GM18907 (cell line): ENCODE measurements around the gene NRP2.

ENCODE experiments used
- ATAC-seq: cut with Tn5 transposase; IDR thresholded peaks from one replicate; pipeline ENCODE4 v1.9.1; 2021; ENCODE audit warnings: mild to moderate bottlenecking, moderate library complexity; ENCODE audit not compliant: unreplicated experiment

The NRP2 gene

DNA sequence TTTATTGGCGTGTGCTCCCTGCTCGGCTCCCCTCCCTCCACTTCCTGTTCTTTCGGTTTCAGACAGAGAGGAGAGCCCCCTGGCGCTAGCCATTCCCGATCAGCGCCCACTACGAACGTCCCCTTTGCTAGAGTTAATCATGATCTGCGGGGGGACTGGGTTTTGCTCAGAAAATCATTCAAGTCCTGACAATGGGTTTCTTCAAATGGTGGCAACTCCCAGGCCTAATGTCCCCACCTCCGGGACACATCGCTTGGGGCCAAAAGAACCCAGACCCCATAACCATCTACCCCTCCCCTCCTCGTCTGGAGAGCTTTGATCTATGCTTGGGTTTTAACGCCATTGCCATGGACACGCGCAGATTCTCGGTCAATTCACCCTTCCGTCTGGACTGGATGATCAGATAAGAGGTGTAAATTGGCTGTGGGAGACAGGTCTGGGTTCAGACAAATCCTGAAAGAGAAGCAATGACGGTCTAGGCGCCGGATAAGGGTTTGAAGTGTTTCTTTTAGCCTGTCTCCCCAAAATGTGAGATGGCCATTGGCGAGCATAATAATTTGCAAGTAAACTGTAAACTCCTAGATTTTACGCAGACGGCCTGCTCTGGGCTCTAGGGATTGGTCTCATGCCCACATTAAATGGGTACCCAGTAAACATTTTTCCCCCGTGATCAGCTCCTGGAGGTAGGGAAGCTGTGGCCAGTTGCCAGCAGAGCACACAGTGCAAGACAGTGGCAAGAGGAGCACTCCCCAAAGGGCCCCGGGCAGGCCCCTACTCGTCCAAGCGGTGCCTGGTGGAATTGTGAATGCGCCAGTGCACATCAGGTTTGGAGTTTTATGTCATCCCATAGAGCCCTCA, 4.7 kb downstream of the NRP2 start:
- no peak for ATAC-seq

DNA sequence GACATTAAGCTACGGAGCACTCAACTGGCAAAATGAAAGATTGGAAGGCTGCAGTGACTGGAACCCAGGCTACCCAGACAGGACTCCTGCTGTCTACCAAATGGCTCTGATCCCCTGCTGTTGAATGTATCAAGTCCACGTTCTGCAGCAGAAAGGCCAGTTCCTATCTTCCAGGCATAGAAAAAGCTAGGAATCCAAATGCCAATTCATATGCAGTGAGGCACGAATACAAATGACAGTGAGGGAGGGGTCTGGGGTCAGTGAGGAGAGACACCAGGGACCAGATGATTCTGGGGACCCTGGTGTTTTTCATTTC, 5.3 kb downstream of the NRP2 start:
- ATAC-seq, result no peak

DNA sequence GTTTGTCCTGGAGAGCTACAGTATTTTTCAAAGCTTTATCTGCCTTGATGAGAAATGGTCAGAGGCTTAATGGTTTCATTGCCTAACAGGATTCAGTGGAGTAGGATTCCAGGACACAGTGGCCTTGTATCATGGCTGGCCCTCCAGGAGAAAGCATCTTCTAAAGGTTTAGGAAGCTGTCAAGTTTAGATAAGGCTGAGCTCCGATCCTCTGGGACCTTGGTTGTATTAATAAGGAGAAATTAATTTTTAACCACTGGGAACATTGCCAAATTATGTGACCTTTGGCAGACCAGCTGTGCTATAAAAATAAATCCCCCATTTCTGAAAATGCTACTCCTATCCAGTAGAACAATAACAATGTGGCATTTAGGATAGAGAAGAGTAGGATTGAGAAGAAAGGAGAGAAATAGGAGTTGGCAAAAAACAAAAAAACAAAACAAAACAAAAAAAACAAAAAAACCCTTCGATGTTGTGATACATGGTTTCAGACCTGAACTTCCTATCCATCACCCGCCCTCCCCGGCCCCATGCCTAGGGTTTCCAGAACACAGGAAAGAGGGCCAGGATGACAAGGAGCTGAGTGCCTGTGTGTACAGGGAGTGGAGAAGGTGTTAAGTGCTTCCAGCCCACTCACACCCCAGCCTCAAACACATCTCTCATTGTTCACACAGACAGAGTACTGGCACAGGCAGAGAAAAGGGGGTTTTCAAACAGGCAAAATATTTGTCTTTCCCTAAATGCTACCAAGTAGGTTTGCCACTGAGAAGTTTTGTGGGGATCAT, 6.3 kb downstream of the NRP2 start:
- ATAC-seq, result no peak

DNA sequence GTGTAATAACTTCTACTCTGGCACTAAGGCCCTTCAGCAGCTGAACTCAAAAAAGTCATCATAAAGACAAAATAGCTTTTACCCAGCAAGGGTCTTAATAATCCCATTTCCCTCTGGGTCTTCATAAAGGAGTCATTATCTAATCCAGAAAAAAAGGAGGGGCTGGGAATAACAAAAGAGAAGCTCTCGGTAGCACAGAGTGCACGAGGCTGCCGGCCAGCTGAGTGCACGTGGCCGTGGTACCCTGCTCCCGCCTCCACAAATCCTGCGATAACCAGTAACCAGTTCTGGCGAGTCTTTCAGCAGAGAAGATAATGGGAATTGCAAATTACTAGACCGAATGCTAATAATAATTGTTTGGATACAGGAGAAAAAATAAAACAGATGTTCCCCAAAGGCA, 7.5 kb downstream of the NRP2 start:
- no peak for ATAC-seq

DNA sequence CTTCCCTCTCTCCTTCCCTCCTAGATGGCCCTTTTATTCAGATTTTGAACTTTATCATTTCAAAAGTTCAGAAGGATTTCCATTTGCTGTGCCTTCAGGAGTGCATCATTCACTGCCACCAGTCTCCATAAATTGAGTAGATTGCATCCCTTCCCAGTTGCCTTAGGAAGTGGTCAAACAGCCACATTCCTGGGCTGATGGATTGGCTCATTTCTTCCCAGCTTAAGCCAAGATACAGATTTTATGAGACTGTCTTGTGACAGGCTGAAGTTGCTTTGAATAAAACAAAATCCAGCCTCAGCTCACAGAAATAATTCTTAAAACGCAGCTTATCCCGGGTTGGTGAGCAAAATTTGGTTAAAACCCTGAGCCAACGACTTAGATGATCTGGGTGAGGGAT, 9.8 kb downstream of the NRP2 start:
- no peak for ATAC-seq

DNA sequence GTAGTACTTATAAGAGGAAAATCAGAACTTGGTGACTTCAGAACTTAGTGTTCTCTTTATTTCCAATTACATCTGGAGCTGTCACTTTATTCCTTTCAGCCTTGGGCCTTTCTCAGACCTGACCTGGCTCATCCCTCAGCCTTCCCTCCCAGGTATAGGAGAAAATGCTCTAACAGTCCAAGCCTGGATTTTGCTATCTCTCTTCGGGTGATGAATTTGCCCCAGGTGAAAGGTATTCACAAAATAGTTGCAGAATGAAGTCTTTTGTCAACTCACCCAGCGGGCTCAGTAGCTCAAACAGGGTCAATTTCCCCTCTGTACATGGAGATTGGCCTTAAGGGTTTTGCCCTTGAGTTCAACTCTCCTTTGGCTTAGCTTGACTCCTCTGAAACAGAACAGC, 12.0 kb downstream of the NRP2 start:
- ATAC-seq, result no peak

DNA sequence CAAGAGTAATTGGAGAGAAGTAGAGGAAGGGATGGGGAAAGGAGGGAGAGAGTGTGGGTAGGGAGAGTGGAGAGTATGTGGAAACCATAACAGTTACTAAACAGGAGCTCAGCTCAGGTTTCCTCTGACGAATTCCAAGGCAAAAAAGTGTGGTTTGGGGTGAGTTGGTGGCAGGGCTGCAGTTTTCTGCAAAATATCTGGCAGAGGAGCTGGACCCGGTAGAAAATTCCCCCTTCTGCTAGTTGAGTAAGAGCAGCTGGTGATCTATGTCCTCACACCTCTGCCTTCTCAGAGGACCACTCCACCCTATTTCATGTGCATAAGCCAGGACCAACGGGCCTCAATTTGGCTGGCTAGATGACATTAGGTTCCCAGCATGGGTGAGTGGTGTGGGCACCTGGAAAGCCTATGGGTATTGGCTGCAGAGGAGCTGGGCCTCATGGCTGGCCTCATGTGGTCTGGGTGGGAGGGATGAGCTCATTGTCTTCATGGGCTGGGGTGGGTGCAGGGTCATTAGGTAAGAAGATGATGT, 13.2 kb downstream of the NRP2 start:
- ATAC-seq, result no peak

DNA sequence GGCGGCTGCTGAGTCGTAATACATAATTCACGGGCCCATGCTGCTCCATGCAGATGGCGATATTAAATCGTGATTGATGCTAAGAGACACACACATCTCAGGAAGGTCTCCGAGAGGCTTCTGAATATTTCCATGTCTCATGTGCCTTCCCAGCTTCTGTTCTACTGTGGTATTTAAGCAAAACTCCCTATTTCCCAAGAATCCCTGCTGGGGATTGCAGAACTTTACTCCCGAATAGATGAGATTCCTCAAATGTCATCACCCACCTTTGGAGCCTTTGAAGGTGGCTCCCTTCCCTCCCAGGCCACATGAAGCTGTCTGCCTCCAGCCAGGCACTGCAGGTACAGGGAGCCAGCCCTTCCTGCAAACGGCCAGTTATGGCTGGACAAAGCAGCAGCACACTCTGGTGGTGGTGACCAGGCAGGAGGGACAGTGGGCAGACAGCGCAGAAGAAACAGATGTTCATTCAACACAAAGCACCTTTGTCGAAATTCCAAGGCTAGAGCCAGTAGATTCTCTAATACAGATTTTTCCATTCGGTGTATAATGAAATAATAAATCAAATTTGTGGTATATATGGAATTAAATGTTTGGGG, 14.1 kb downstream of the NRP2 start:
- ATAC-seq, result no peak

DNA sequence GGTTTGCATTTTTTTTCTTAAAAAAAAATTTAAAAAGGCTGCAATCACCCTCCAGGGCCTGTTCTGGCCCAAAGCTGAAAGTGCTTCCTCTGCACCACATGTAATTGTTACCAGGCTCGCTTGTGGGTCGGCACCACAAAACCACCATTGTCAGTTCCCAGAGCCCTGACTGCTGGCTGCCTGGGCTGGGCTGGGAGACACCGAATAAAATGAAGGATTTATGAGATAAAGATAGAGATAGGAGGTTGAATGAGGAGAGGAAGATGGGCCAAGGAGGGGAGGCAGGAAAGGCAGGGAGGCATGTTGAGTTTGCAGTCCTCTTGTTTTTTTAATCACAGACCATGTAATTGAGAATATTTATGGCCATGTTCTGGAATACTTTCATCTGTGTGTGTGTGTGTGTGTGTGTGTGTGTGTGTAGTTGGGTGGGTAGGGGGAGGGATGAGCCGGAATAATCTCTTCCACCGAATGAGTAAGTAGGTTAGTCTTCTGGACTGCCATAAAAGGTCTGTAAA, 14.7 kb downstream of the NRP2 start:
- no peak for ATAC-seq

DNA sequence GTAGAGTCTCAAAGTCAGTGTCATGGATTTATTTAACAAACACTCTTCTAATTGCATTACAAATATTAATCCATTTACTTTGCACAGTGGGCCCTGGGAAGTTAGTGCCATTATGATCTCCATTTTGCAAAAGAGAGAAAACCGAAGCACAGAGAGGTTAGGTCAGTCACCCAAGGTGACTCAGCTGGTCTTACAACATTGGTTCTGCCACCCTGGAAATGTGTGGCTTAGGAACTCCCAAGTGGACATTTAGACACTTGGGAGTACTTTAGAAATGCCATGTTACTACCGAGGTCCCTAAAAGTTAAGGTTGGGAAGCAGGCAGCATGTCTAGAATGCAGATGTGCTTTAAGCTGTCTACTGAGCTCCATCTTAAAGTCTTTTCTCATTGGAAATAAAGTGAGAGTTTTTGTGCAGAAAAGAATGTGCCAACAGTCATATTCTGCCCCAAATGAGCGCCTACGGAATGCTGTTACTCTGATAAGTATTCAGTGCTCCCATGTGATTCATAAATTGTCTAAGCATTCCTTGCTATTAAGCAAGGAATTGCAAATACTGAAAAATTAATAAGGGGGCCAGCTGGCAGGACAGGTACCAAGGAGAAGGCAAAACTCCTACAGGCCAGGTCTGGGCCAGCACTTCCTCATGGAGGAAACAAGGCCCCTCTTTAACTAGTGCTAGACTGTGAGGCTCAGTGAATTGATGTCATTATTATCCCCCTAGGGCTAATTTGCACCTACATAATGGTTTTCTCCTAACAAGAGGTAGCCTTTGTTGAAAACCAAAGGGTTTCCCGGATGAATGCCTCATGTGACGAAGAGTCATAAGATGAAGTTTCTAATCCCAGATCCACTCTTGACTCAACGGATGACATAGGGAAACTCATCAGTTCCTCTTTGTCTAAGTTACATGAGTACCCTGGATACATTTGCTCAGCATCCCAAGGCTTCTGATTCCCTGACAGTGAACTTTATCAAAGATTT, 16.3 kb downstream of the NRP2 start:
- ATAC-seq, result no peak

DNA sequence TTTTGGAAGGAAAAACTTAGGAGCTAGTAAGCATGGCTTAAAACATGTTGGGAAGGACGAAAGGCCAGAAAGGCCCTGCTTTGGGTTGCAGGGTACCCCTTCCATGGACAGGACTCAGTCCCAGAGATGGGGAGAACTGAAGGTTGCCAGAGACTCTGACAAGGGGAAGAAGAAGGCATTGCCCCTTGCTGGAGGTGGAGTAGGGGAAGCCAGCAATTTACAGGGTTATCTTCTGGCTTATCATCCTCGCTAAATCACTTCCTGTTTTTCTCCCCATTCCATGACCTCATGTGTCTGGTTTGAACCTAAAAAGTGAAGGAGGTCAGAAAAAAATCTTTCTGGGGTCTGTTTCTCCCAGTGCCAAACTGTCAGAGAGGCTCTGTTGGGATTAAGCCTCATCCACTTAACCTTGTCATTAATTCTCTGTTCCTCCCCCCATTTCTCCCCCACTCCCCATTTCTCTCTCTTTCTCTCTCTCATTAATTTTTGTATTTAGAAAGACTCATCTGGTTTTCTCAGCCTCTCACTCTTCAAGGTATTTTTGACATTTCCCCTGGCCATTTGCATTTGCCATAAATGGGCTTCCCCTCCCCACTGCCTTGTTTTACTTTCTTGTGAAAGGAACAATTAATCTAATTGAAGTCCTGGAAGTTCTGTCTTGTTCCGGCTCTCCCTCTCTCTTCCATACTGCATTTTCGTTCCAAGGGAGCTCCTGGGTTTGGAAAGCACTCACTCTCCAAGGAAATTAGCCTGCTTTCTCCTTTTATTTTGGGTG, 17.4 kb downstream of the NRP2 start:
- ATAC-seq, result no peak

DNA sequence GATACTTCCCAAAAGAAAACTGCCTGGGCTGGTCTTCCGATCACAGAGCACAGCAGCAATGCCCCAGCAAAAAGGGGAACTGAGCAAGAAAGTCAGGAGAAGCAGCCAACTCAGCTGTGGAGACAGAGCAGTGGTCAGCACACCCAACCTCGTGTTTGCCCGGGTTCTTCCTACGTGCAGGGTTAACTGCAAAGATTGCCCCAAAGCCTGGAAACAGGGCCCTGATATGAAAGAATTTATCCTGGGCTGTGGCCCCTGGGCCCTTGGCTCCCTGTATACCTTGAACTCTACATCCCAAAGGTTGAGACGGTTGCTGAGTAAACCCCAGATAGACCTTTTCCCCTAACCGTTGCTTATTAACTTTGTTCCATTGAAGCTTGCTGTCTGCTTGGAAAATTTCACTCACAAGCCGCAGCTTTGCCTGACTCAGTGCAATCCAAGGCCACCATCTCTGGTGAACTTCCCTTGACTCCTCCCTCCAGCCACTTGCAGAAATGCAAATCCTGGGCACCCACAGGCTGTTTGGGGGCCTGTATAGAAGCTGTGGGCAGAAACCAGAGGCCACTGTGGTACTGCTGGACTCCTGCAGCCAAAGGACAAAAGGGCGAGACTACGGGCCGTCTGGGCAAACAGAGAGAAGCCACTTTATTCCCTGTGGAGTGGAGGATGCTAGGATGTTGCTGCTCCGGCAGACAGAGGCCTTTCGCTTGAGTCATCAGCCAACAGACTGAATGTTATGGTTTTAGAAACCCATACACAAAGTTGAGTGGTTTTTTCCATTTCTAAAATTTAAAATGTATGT, 18.2 kb downstream of the NRP2 start:
- peak; percentile 89 for ATAC-seq

DNA sequence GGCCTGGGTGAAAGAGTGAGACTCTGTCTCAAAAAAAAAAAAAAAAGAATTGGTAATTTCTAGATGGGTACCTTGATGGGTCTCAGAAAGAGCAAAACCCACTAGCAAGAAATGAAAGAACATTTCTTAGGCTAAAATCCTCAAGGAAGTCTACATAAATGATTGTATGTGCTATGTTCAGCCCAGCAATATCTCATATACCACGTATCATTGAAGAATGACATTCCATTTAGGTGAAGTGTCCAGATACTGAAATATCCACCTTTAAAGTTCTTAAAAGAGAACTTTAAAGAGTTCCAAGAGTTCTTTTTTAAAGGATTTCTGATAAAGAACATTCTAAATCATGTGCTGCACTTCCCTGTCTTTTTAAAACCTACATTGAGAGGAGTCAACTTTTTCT, 19.2 kb downstream of the NRP2 start:
- ATAC-seq, result no peak

DNA sequence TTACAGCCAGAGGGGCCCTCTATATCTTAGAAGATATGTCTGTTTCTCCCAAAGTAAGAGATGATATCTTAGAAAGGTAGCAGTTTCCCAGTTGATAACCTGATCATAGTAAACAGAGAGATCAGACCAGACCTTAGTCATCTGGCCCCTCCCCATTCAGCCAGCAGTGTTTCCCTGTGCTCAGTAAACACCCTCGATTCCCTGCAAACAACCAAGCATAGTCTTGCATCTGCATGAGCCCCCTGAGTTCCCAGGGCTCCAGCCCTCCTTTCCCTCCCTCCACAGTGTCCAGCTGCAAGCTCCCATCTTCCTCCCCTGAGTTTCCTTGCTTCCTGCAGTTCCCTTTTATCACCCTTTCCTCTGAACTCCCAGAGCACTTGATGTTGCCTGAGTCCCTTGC, 20.3 kb downstream of the NRP2 start:
- ATAC-seq, result no peak

DNA sequence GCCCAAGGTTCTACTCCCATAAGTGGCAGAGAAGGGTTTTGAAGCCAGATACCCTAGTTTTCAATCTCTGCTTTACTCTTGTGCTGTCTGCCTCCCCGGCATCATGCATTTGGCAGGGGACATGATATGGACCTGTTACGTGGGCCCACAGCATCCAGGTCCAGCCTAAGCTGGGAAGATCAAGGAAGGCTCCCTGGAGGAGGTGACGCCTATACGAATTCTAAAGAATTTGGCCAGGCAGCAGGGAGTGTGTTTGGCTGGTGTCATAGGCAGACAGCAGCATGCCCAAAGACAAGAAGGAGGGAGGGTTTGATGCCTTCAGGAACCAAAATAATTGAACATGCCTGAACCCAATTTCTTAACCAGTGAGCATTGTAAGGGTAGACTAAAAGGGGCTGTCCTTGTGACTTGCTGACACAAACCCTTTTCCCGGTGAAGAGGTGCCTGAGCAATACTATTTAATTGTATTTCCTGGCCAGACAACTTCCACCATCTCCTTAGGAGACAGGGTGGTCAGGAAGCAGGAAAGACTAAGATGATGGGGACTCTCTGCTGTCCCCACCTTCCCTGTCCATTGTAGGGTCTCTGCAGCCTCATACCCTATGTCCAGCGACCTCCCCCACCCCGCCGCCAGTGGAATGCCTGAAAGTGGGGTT, 21.3 kb downstream of the NRP2 start:
- no peak for ATAC-seq

DNA sequence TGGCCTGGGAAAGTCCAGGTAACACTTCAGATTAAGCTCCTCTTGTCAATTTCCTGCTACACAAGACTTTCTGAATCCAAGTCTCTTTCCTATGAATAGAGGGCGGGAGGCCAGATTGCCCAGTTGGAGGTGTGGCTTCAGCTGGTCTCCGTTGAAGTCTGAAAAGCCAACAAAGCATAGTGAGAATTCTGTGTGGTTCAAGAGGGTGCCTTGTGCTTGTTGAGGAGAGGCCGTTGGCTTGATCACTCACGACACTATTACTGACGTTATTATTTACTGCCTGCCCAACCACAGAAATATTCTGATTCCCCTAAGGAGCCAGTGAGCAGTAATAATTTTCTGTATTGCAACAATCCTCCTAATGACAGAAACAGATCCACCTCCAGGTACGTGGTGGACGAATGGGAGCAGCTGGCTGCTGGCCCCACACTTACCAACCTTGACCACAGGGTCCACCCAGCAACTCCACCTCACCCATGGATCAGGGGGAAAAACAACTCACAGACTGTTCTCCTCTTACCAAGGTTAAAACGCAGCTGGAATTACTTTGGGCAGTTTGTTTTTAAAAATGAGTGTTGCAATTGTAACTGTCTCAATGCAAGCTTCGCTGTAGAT, 21.9 kb downstream of the NRP2 start:
- ATAC-seq, result no peak

DNA sequence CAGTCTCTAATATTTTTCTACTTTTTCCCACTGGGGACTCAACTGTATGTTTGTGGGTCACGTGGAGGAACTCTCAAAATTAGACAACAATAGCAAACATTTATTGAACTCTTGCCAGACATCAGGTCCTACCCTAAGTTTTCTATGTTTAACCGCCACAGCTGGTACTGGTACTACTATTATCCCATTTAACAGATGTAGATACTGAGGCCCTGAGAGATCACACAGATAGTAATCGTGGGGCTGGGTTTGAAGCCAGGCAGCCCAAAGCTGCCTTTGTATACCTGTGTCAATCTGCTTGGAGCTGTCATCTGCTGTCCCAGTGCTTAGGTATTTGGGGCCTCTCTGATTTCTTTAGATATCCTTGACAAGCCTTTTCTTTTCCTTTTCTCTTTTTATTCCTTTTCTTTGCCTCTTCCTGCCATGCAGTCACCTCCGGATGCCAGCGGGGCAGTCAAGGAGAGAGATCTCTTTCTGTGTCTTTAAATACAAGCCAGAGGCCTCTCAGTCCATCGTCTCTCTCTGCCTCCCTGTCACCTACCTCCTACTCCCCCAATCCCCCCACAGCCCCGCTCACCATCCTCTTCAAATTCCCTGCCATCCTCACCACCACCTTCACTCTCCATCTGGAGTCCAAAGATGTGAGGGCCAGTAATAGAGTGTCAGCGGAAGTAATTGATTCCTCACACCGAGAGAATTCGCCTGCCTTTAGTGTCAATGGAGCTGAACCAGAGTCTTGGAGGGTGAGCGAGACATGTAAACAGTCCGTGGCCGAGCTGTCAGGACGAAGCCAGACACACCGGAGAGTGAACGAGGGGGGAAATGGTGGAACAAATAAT, 23.4 kb downstream of the NRP2 start:
- ATAC-seq, result no peak
